Thyroid gland (tissue), 4 donors: ENCODE results near the gene ENDOG. TPM values are rescaled to one million over a fixed set of nuclear protein-coding genes. Genes with fewer than 3 reads are reported as not detected.
"Not testable (repeated sequence)": the region's sequence is repeated elsewhere in the genome, so short reads cannot be mapped to it uniquely, and the experiment has no call there.

ENCODE experiments used
- DNase-seq, 2 donors: peaks; one replicate each; pipeline ENCODE4 v3.0.0-alpha.2; 2019
- H3K27ac ChIP-seq, 3 donors: fragments of 200-600 bp; sonication (generic); 1 replicate in 2 of 3; 2 replicates in 1 of 3; pipeline ENCODE4 v1.5.1; 2016 to 2019; ENCODE audit warnings: mild to moderate bottlenecking in 1 of 3, moderate library complexity in 1 of 3
- H3K27me3 ChIP-seq: fragments of 200-600 bp; sonication (generic); one replicate; pipeline ENCODE4 v1.5.1; 2019
- H3K36me3 ChIP-seq, 2 donors: fragments of 200-600 bp; sonication (generic); one replicate each; pipeline ENCODE4 v1.5.1; 2016 to 2019
- H3K4me1 ChIP-seq, 2 donors: fragments of 200-600 bp; sonication (generic); one replicate each; pipeline ENCODE4 v1.5.1; 2017 to 2019
- H3K4me3 ChIP-seq, 3 donors: fragments of 200-600 bp; sonication (generic); replicated peaks in 1 of 3; 1 replicate in 2 of 3; 2 replicates in 1 of 3; pipeline ENCODE4 v1.5.1; 2016; ENCODE audit warnings: mild to moderate bottlenecking in 1 of 3
- H3K9me3 ChIP-seq: fragments of 200-600 bp; sonication (generic); one replicate; pipeline ENCODE4 v1.5.1; 2017
- POLR2A ChIP-seq, 2 donors: fragments of 450-650 bp; IDR thresholded peaks; one replicate each; pipeline ENCODE4 v1.6.1; 2017; ENCODE audit warnings: antibody characterized with exemption in 2 of 2, mild to moderate bottlenecking in 2 of 2, moderate library complexity in 1 of 2
- WGBS, 2 donors: methylation state at CpG; one replicate each; pipeline ENCODE4 v1.1.5; 2017; 5-methylcytosine and 5-hydroxymethylcytosine counted together
- intact Hi-C: fragments of 100-400 bp; cut with DNase I; formaldehyde crosslinking; loops from one replicate; pipeline ENCODE4 v1.15.1; 2023
- total RNA-seq, 4 donors: library from RNA; depleted of rRNA; stranded (reverse); fragments of >200 nt; gene quantifications; one replicate each; pipeline ENCODE4 v1.2.3, GENCODE V29; 2016
- TF ChIP-seq, protein P1 (sequence below), 6 experiments: fragments of 200-600 bp in 3 of 6; fragments of 450-650 bp in 3 of 6; sonication (generic) in 3 of 6; IDR thresholded peaks; one replicate each; pipeline ENCODE4 v1.5.1; 2016 to 2019; ENCODE audit warnings: antibody characterized with exemption in 6 of 6, mild to moderate bottlenecking in 2 of 6, inconsistent platforms in 1 of 6, moderate library complexity in 1 of 6

Gene ENDOG
- total RNA-seq, 4 donors from 2014 or later = 15.2 to 74.6 (median 40.1) TPM

DNA sequence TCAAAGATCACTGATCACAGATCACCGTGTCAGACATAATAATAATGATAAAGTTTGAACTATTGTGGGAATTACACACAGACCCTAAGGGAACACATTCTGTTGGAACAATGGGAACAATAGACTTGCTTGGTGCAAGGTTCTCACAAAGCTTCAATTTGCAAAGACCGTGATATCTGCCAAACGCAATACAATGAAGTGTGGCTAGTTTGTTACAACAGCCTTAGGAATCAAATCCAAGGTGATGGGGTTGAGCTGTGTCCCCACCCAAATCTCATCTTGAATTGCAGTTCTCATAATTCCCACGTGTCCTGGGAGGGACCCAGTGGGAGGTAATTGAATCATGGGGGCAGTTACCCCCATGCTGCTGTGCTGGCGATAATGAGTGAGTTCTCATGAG lies 42.6 kb downstream of the ENDOG start:
- peaks cover 32 to 36% of the 10 kb centered on the region in 2 donors for H3K4me1 ChIP-seq
- no peaks in the 10 kb centered on the region for H3K27me3 ChIP-seq
- intact Hi-C loops = no loop called here
- peak overlapping the region; percentile 27 to 78 (median 40) for H3K27ac ChIP-seq
- 87 to 98% methylated on average over 5 of the region's 5 CpGs for WGBS, 2 donors
- no peaks in the 10 kb centered on the region for H3K36me3 ChIP-seq
- H3K4me3 ChIP-seq = no peak overlapping the region
- DNase-seq = no peak
- TF ChIP-seq, protein P1, sequence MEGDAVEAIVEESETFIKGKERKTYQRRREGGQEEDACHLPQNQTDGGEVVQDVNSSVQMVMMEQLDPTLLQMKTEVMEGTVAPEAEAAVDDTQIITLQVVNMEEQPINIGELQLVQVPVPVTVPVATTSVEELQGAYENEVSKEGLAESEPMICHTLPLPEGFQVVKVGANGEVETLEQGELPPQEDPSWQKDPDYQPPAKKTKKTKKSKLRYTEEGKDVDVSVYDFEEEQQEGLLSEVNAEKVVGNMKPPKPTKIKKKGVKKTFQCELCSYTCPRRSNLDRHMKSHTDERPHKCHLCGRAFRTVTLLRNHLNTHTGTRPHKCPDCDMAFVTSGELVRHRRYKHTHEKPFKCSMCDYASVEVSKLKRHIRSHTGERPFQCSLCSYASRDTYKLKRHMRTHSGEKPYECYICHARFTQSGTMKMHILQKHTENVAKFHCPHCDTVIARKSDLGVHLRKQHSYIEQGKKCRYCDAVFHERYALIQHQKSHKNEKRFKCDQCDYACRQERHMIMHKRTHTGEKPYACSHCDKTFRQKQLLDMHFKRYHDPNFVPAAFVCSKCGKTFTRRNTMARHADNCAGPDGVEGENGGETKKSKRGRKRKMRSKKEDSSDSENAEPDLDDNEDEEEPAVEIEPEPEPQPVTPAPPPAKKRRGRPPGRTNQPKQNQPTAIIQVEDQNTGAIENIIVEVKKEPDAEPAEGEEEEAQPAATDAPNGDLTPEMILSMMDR (IDR thresholded peaks at IDR 0.05) = no peak
- no peak for TF ChIP-seq POLR2A (IDR thresholded peaks at IDR 0.05)
- no peaks in the 10 kb centered on the region for H3K9me3 ChIP-seq

DNA sequence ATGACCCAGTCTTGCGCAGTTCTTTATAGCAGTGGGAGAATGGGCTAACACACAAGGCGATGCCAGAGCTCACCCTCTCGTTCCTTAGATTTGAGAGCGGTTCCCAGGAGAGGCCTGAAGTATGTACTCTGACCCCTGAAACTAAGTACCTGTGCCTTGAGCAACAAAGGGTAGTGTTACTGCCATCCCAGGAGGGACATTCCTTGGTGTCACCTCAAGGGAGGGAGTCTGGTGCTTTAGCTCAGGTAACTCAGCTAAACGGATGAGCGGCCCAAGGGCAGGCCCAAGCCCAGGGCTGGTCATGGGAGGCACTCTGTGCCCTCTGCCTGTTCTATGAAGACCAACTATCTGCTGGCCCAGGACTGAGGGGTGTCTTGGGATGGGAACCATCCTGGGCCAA lies 43.2 kb downstream of the ENDOG start:
- peaks cover 32 to 36% of the 10 kb centered on the region in 2 donors for H3K4me1 ChIP-seq
- peak overlapping the region; percentile 50 to 78 (median 58) for H3K27ac ChIP-seq
- H3K27me3 ChIP-seq = no peaks in the 10 kb centered on the region
- no peak overlapping the region for H3K4me3 ChIP-seq
- no peaks in the 10 kb centered on the region for H3K9me3 ChIP-seq
- intact Hi-C loops = no loop called here
- H3K36me3 ChIP-seq = no peaks in the 10 kb centered on the region
- no peak for DNase-seq
- 83 to 94% methylated on average over 5 to 6 of the region's 6 CpGs for WGBS, 2 donors
- no peak for TF ChIP-seq POLR2A (IDR thresholded peaks at IDR 0.05)
- TF ChIP-seq, protein P1 (IDR thresholded peaks at IDR 0.05) = no peak

DNA sequence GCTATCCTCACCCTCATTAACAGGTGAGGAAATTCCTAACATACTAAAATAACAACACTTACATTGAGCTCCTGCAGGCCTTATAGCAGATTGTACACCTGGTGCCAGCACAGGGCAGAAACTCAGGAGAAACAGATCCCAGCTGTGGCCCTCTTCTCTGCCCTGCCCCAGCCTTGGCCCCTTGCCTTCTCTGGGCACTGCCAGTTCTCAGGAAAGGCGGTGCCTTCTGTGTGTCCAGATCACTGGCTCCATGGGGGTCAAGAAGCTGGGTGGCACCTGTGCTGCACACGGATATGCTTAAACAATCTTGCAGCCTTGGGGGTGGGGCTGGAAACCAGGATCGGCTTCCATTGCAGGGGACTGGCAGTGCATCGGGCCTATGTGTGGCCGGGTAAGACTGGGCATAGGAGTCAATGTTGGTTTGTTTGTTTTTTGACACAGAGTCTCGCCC lies 44.1 kb downstream of the ENDOG start:
- intact Hi-C loops = no loop called here
- Histone ChIP-seq H3K4me3 (no peak overlapping the region), H3K36me3 (no peaks in the 10 kb centered on the region), H3K27me3 (no peaks in the 10 kb centered on the region), H3K9me3 (no peaks in the 10 kb centered on the region), H3K27ac (peak overlapping the region; percentile 50 to 78 (median 58)), H3K4me1 (peaks cover 32 to 36% of the 10 kb centered on the region in 2 donors)
- DNase-seq = peak; percentile 89 to 94
- no peak for TF ChIP-seq POLR2A (IDR thresholded peaks at IDR 0.05)
- TF ChIP-seq, protein P1 (IDR thresholded peaks at IDR 0.05) = no peak
- 49 to 55% methylated on average over 4 to 6 of the region's 6 CpGs for WGBS, 2 donors

DNA sequence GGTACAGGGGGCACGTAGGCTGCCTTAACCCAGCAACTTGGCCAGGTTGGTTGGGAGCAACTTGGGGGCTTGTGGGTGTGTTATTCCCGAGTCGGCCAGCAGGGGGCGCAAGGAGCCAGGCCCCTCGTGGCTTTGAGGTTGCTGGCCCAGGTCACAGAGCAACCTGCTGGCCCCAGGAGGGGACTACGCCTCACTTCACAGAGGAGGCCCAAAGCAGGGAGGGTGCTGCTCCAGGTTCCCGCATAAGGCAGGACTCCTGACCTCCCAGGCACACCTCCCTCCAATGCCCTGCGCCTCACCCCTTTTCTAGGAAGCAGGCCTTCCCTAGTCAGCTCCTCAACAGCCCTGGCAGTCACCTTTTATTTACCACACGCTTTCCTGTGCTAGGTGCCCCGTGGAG lies 45.3 kb downstream of the ENDOG start:
- no peaks in the 10 kb centered on the region for H3K27me3 ChIP-seq
- H3K4me1 ChIP-seq = peaks cover 29 to 35% of the 10 kb centered on the region in 2 donors
- WGBS, 2 donors = 40 to 42% methylated on average over 10 of the region's 10 CpGs
- intact Hi-C loops = no loop called here
- TF ChIP-seq, protein P1 (IDR thresholded peaks at IDR 0.05) = peak; percentile 72 to 95 (median 87)
- TF ChIP-seq POLR2A (IDR thresholded peaks at IDR 0.05) = no peak
- H3K36me3 ChIP-seq = no peaks in the 10 kb centered on the region
- H3K4me3 ChIP-seq = no peak overlapping the region
- peak overlapping the region in 1 of 3 donors; percentile 38 for H3K27ac ChIP-seq
- peak; percentile 59 to 68 for DNase-seq
- no peaks in the 10 kb centered on the region for H3K9me3 ChIP-seq

DNA sequence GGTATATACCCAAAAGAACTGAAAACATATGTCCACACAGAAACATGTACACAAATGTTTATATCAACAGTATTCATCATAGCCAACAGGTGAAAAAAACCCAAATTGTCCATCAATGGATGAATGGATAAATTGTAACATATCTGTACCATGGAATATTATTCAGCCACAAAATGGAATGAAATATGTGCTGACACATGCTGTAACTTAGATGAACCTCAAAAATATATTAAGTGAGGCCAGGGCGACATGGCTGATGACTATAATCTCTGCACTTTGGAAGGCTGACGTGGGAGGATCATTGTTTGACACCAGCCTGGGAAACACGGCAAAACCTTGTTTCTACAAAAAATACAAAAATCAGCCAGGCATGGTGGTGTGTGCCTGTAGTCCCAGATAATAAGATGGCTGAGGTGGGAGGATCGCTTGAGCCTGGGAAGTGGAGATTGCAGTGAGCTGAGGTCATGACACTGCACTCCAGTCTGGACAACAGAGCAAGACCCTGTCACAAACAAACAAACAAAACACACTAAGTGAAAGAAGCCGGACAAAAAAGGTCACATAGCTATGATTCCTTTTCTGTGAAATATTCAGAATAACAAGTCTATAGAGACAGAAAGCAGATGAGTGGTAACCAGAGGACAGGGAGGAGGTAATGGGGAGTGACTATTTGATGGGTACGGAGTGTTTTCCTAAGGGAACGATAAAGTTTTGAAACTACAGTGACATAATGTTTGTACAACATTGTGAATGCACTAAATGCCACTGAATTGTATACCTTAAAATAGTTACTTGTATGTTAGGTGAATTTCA lies 52.0 kb downstream of the ENDOG start:
- intact Hi-C loops = no loop called here
- WGBS, 2 donors = 74 to 82% methylated on average over 7 of the region's 7 CpGs
- H3K9me3 ChIP-seq = no peaks in the 10 kb centered on the region

DNA sequence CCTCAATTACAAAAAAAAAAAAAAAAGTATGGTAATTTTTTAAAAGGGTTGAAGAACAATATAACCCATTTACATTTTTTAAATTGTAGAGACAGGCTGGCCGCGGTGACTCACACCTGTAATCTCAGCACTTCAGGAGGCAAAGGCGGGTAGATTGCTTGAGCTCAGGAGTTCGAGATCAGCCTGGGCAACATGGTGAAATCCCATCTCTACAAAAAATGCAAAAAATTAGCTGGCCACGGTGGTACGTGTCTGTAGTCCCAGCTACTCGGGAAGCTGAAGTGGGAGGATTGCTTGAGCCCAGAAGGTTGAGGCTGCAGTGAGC lies 52.6 kb downstream of the ENDOG start:
- H3K27ac ChIP-seq, H3K27me3 ChIP-seq, H3K4me3 ChIP-seq, DNase-seq, H3K36me3 ChIP-seq, H3K9me3 ChIP-seq, H3K4me1 ChIP-seq, intact Hi-C loops: not testable (repeated sequence)
- WGBS, 2 donors = 95% methylated on average over 7 of the region's 7 CpGs

More for the DNA sequence above, 52.0 kb downstream of the ENDOG start:
- H3K27ac ChIP-seq = peak overlapping the region in 2 of 3 donors; percentile 25 to 43
- peak in 1 of 2 donors; percentile 27 for DNase-seq
- no peak overlapping the region for H3K4me3 ChIP-seq
- H3K36me3 ChIP-seq = no peaks in the 10 kb centered on the region
- H3K4me1 ChIP-seq = no peaks in the 10 kb centered on the region
- H3K27me3 ChIP-seq = no peaks in the 10 kb centered on the region
- TF ChIP-seq, protein P1 (IDR thresholded peaks at IDR 0.05) = no peak
- no peak for TF ChIP-seq POLR2A (IDR thresholded peaks at IDR 0.05)
